Astrocyte of the spinal cord (primary cell): ENCODE measurements around the gene U2SURP.

ENCODE experiments used
- DNase-seq: peaks from one replicate; pipeline ENCODE4 v3.0.0; 2011; ENCODE audit warnings: low read depth, low spot score
- H3K4me3 ChIP-seq: 2 replicates; pipeline ENCODE4 v1.5.1; 2011; ENCODE audit warnings: low read depth, mild to moderate bottlenecking, low read length, moderate library complexity
- CTCF ChIP-seq: IDR thresholded peaks from 2 replicates; pipeline ENCODE4 v1.5.1; 2012; ENCODE audit warnings: low read depth, mild to moderate bottlenecking, low read length, inconsistent platforms
- in situ Hi-C: cut with HindIII; loops from 2 replicates; pipeline ENCODE4 v1.10.0; 2017; ENCODE audit warnings: low sequenced_read_pairs

The U2SURP gene

GRCh38 chr3:143080196-143080595 lies 78.8 kb downstream of the U2SURP start:
- no peak for TF ChIP-seq CTCF
- DNase-seq = no peak
- in situ Hi-C loops = no loop called here
- no peak overlapping the region for H3K4me3 ChIP-seq

GRCh38 chr3:143081365-143081764 lies 80.0 kb downstream of the U2SURP start:
- in situ Hi-C loops = no loop called here
- no peak for TF ChIP-seq CTCF
- H3K4me3 ChIP-seq = no peak overlapping the region
- no peak for DNase-seq

GRCh38 chr3:143081844-143082778 lies 80.7 kb downstream of the U2SURP start:
- no peak for TF ChIP-seq CTCF
- no peak overlapping the region for H3K4me3 ChIP-seq
- in situ Hi-C loops = no loop called here
- DNase-seq = no peak

GRCh38 chr3:143083781-143084180 lies 82.4 kb downstream of the U2SURP start:
- H3K4me3 ChIP-seq = no peak overlapping the region
- no peak for DNase-seq
- in situ Hi-C loops = no loop called here
- no peak for TF ChIP-seq CTCF

- peak; percentile 58 for DNase-seq
- TF ChIP-seq CTCF = peak; percentile 9
Observed at GRCh38 chr3:143084856-143085731, 83.7 kb downstream of the U2SURP start.

GRCh38 chr3:143088835-143089234 lies 87.5 kb downstream of the U2SURP start:
- no peak for DNase-seq
- no peak for TF ChIP-seq CTCF
- no peak overlapping the region for H3K4me3 ChIP-seq
- in situ Hi-C loops = no loop called here

More at GRCh38 chr3:143084856-143085731, 83.7 kb downstream of the U2SURP start:
- in situ Hi-C loops = no loop called here
- H3K4me3 ChIP-seq = no peak overlapping the region
